T follicular helper cell (primary cell): ENCODE data around the gene IKBKE.

Experiments
- DNase-seq: peaks from one replicate; pipeline ENCODE4 v3.0.0-alpha.2; 2020; ENCODE audit warnings: low read depth

Gene IKBKE

DNA sequence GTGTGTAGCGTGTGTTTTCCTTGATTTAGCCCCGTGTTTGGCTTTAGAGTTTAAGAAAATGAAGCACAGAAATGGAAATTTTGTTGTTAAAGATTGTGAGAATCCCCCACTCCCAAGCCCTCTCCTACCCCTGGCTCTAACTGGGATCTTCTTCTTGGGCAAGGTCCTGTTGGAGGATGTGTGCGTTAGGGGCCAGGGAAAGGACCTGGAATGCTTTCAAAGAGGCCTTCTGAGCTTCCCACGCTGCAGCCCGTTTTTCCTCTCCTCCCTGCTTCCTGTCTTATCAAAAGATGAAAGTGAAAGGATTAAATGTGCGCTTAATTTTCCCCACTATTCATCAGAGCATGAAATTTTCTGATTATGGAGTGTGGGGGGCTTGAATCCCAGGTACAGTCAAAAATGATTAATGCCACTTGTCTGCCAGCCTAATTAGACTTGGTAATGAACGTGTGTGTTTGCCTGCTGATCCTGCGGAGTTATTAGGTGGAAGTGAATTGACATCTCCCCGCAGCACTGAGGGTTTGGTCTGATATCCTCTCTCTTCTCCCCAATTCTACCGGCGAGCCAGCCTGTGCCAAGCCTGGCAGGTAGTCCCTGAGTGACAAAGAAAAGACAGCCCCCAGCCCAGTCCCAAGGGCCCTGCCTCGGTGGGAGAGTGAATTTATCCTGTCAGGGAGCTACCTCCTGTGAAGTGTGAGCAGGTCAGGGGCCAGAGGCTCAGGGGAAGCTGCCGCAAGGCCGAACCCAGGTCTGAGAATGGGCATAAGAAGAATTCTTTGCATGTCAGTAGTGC, 42.0 kb downstream of the IKBKE start:
- DNase-seq: no peak

DNA sequence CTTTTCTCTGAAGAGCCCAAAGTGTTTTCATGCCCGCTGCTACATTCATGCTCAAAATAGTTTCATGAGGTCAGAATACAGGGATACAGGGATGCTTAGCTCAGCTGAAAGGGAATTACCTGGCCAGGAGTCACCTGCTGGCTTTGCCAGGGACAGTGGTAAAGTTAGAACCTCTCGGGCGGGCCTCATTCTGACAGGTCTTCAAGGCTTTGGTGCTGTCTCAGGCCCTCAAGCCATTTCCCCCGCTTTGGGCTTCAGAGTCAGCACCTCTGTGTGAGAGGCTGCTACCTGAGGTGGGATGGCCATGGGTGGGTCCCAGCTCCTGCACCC, 42.5 kb downstream of the IKBKE start:
- DNase-seq: no peak

GRCh38 chr1:206513312-206514111, 43.2 kb downstream of the IKBKE start:
- no peak for DNase-seq

DNA sequence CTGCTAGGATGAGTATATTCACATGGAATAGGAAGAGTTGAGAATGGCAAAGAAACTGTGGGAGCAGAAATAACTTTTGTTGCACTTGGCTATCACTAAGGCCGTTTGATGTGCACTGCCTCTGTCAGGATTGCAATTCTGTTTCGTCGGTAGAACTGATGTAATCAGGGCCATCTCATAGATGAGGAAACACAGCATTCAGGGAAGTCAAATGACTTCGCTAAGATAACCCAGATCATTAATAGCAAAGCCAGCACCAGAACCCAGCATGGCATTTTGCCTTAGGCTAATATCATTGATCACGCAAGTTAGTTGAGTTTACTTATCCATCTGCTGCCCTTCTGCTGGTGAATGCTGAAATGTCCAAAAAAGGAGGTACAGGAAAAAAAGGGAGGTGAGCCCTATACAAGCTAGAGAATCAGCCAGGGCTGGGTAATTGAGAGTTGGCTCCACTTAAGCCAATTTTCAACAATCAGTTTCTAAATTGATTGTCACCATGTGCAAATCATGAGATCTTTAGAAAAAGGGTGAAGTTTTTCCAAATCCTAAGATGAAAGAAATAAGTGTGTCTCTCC, 44.6 kb downstream of the IKBKE start:
- no peak for DNase-seq

DNA sequence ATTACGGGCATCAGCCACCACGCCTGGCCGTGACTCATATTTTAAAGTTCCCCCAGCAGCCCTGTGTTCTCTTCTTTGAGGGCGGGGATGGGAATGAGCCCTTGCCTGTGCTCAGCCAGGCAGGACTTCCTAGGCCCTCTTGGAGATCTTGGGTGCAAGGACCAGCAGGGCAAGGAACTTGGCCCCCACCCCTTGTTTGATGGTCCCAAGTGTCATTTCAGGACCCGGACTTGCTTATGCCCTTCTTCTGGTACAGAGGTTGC, 46.4 kb downstream of the IKBKE start:
- no peak for DNase-seq

- no peak for DNase-seq
These were observed 47.5 kb downstream of the IKBKE start for GRCh38 chr1:206517784-206518183.

DNA sequence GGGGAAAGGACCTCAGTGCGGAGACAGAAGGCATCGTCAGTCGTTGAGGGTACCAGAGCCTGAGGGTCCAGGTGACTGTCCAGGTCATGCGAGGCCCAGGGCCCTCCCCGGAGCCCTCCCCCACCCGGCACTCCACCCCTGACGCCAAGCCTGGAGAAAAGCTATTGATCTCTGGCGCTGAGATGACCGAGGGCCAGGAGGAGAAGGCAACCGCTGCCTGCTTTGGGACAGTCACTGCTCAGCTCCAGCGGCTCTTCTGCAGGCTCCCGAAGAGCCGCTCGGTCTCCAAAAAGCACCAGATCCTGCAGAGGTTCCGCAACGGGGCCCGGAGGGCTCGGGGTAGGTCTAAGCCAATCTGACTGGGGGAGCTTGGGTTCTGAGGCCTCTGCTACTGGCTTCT, 47.9 kb downstream of the IKBKE start:
- DNase-seq: no peak

GRCh38 chr1:206518743-206519142, 48.5 kb downstream of the IKBKE start:
- DNase-seq: no peak

DNA sequence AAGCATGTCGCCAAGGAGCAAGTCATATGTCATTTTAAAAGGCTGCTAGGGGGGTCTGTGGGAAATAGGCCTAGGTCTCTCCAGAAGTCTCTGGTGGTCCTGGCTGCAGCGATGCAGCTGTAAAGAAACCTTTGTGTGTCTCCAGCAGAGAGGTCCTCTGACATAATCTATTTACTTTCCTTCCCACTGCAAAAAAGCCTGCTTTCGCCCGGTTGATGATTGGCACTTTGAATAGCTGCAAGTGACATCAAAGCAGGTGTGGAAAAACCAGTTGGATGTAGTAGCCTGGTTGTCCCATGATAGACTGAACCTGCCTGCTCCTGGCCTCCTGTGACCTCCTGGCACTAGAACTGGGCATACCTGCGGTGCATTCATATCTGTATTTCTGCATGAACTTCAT, 50.9 kb downstream of the IKBKE start:
- DNase-seq: no peak

- no peak for DNase-seq
These were observed 51.6 kb downstream of the IKBKE start for GRCh38 chr1:206521694-206522402.

DNA sequence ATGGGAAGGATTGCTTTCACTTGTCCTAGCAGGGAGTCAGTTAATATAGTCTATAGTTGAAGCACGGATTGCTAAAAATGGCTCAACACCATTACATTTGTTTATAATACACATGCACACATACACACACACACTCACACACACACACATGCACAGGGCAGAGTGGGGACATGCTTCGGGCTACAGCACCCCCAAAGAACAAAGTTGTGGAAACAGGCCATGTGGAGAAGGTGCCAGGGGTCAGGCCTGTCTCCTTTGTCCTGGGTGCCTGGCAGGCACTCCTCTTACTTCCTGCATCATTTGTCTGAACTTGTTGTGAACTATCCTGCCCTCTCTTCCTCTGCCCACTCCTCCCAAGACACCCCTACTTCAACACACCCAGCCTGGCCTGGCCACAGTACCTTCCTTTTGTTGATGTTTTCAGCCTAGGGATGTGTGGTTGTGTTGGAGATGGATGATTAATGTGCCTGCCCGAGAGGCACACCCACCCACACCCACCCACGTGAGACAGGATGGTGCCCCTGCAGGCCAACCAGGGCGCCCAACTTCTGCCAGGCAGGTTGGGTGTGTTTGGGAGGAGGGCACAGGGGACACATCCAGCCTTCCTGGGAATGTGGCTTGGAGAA, 54.6 kb downstream of the IKBKE start:
- no peak for DNase-seq

DNA sequence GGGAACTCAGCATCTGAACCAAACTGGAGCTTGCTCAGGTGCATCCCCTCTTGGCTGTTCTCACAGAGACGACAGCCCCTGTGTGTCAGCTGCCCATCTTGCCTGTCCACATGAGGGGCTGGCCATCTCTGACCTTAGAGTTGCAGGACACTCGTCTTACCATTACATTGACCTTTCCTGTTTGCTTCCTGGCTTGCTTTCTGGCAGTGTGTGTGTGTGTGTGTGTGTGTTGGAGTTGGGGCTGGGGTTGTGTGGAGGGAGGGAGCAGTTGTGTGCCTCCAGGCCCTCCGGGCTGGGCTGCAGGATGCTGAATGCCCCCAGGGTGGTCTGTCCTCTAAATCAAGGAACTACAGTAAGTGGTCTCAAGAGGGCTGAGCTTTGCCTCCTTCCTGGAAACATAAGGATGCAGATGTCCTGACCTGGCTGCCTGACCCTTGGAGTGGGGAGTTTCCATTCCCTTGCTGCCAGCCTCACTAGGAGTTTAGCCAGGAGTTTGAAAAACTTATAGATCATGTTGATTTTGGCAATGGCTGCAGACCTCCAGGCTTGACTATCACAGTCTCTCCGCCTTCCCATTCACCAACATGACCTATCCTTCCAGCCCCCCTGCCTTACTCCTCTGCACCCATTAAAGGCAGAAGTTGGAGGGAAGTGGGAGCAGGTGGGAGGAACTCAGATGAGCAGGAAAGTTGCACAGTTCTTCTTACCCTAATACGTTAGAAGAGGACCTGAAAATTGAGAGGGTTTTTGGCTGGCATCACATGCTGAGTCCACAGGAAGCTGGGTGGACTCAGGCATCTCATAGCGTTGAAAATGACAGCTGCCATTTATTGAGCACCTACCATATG, 56.0 kb downstream of the IKBKE start:
- DNase-seq: no peak

DNA sequence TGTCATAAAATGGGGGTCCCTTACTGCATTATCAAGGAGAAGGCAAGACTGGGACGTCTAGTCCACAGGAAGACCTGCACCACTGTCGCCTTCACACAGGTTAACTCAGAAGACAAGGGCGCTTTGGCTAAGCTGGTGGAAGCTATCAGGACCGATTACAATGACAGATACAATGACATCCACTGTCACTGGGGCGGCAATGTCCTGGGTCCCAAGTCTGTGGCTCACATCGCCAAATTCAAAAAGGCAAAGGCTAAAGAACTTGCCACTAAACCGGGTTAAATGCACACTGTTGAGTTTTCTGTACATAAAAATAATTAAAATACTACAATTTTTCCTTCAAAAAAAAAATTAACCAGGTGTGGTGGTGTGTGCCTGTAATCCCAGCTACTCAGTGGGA, 59.1 kb downstream of the IKBKE start:
- no peak for DNase-seq

- DNase-seq: no peak
These were observed 62.1 kb downstream of the IKBKE start for GRCh38 chr1:206532368-206532767.

- DNase-seq: no peak
These were observed 64.3 kb downstream of the IKBKE start for GRCh38 chr1:206534552-206534951.

DNA sequence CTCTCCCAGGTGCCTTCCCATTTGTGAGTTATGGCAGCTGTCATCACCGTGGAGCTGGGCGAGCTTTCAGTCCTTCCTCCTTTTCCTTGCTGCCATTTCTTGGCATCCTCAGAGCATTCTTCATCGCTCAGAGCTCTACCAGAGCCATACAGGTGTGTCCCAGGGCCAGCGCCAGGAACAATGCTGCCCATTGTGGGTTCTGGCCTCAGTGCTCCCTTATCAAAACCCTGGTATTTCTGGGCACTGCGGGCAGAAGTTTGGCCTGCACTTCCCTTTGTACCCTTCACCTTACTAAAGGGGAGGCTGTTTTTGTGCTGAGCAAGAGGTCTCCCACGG, 65.5 kb downstream of the IKBKE start:
- DNase-seq: no peak

DNA sequence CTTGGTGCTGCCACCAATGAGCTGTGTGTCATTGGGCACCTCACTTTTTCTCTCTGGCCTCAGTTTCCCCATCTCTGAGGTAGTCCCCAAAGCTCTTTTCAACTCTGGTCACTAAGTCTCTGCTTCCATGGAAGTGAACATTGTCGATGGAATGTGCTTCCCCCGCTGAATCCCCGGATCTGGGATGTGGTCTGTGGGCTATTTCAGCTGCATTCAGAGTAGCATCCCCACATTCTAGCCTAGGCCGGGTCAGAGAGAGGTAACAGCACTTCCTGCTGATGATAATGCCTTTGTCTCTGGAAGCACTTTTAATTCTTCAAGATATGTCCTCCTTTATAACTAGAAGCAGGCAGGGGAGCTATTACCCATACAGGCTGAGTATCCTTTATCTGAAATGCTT, 66.9 kb downstream of the IKBKE start:
- no peak for DNase-seq

DNA sequence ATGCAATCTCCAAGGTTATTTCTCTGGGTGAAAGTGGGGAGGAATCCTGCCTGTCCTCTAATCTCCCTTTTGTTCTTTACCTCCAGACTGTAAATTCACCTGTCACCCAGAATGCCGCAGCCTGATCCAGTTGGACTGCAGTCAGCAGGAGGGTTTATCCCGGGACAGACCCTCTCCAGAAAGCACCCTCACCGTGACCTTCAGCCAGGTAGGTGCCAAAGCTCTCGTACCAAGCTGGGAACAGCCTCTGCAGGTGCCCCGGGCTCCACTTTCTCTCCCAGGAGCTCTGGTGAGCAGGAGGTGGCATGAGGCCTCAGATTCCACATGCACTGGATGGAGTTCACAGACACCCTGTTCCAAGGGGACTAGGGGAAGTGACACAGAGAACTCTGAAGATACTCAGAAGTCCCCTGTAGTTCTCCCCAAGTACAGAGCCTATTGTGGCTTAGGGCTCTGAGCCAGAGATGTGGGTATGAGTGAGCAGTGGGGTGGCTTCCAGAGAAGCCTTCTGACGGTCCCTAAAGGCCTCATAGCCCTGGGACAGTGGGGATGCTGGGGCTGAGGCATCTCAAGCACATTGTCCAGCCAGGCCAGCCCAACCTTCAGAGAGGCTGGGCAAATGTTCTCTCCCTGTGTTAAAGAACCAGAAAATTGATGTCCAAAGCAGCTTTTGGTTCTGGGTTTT, 68.0 kb downstream of the IKBKE start:
- no peak for DNase-seq

- DNase-seq: no peak
These were observed 68.8 kb downstream of the IKBKE start for GRCh38 chr1:206538901-206539640.

DNA sequence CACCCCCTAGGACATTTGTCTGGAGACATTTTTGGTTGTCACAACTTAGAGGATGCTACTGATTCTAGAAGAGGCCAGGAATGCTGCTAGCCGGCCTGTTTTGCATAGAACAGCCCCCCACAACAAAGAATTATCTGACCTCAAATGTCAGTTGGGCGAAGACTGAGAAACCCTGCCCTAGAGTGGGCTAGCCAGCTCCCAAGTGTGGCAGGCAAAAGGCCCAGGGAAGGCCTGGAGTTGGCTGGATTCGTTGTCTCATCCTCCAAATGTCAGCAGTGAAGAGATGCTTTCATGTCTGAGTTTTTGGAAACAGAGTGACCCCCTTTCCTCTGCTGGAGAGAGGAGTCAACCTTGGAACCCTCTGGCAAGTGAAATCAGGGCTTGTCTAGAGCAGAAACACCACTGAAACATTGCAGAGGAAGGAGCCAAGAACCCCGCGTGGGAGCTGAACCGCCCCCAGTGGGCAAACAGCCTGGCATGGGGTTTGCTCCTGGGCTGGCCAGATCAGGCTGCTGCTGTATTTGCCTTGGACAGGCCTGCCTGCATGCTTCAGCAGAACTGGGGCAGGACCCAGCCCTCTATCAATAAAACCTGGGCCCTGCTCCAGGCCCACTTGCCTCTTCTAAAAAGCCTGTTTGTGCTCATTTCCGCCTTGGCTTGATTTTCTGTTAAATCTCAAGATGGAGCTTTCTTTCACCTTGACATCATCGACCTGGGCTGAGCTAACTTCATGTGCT, 69.9 kb downstream of the IKBKE start:
- DNase-seq: no peak
